Stimulated activated CD4-positive, alpha-beta T cell treated with anti-CD3 and anti-CD28 coated beads, Interleukin-15, amount 100 ng/mL, for 24 hours (primary cell): ENCODE measurements around the gene ARHGAP45.

Experiments used
- DNase-seq: peaks from one replicate; pipeline ENCODE4 v3.0.0-alpha.2; 2020

The ARHGAP45 gene

GRCh38 chr19:1054102-1055027 is 12.6 kb upstream of the ARHGAP45 start:
- DNase-seq = no peak

- DNase-seq = no peak
These were observed 11.9 kb upstream of the ARHGAP45 start for GRCh38 chr19:1055028-1055425.

- no peak for DNase-seq
These were observed 10.9 kb upstream of the ARHGAP45 start for GRCh38 chr19:1055886-1056620.

GRCh38 chr19:1057176-1057855 is 9.7 kb upstream of the ARHGAP45 start:
- no peak for DNase-seq

- DNase-seq = no peak
These were observed 8.9 kb upstream of the ARHGAP45 start for GRCh38 chr19:1058112-1058511.

GRCh38 chr19:1060689-1061088 is 6.3 kb upstream of the ARHGAP45 start:
- DNase-seq = no peak

DNA sequence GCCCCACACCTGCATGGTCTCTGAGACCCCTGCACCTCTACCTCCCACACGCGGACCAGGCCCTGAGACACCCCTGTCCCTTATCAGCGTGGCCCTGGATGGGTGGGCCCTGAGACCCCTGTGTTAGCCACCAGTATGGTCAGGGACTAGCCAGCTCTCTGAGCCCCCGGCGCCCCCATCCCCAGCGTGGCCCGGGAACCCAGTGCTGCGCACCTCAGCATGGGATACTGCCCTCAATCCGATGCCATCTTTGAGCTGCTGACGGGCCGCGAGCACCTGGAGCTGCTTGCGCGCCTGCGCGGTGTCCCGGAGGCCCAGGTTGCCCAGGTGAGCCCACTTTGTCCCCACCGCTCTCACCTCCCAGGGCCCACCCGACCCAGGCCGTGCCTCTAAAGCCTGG is 5.0 kb upstream of the ARHGAP45 start:
- no peak for DNase-seq

DNA sequence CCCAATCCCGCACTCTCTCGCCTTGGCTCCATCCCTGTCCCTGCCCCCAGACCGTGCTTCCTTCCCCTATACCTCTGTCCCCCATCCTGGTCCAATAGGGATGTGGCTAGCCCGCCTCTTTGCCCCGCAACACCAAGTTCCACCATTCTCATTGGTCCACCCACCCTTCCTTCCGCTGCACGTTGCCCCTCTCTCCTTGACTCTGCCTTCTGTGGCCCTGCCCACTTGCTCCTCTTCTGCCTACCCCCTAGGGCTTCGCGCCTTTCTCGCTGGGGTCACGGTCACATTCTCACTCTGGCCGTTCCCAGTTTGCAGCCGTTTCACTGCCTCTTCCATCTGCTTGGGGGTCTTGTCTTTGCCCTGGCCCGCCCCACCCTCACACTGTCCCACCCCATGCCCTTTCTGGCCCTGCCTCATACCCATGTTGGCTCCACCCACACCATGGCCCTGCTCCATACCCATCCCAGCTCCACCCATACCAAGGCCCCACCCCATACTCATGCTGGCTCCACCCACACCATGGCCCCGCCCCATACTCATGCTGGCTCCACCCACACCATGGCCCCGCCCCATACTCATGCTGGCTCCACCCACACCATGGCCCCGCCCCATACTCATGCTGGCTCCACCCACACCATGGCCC is 4.5 kb upstream of the ARHGAP45 start:
- no peak for DNase-seq

GRCh38 chr19:1063030-1063908 is 3.7 kb upstream of the ARHGAP45 start:
- DNase-seq = peak; percentile 64

DNA sequence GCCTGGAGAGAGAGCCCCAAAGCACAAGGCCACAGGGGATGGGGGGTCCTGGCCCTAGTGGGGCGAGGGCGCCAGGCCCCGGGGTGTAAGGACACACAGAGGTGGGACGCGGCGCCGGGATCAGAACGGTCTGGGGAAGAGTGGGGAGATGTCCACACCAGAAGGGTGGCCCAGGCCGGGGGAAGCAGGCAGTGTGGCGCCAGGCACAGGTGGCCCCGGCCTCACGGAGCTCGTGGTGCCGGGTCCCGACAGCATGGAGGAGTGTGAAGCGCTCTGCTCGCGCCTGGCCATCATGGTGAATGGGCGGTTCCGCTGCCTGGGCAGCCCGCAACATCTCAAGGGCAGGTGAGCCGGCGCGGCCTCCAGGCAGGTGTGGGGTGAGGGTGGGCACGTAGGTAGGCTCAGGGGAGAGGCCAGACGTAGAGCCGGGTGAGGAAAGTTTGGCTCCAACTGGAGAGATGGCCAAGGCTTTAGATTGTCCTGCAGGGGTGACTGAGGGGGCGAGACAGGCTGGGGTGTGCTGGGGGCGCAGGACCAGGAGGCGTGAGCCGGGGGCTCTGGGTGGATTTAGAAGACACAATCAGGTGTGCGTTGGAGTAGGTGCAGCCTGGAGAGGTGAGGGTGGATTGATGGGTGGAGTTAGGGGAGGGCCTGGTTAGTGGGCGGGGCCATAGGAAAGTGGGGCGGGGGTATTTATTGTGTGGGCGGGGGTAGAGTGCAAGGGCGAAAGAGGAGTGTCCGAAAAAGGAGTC is 2.9 kb upstream of the ARHGAP45 start:
- DNase-seq = no peak

DNA sequence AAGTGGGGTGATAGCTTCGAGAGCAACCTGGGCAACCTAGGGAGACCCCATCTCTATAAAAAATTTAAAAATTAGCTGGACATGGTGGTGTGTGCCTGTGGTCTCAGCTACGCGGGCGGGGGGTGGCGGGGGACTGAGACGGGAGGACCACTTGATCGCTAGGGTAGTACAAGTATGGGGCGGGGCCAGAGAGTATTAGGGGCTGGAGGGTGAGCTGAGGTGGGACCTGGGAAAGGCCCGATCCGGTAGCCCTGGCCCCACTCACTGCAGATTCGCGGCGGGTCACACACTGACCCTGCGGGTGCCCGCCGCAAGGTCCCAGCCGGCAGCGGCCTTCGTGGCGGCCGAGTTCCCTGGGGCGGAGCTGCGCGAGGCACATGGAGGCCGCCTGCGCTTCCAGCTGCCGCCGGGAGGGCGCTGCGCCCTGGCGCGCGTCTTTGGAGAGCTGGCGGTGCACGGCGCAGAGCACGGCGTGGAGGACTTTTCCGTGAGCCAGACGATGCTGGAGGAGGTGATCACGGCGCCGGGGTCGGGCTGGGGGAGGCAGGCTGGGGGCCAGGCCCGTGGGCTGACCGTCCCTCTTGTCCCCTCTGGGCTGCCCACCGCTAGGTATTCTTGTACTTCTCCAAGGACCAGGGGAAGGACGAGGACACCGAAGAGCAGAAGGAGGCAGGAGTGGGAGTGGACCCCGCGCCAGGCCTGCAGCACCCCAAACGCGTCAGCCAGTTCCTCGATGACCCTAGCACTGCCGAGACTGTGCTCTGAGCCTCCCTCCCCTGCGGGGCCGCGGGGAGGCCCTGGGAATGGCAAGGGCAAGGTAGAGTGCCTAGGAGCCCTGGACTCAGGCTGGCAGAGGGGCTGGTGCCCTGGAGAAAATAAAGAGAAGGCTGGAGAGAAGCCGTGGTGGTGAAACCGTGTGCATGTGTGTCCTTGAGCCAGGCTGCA is 2.0 kb upstream of the ARHGAP45 start:
- peak; percentile 83 for DNase-seq

- DNase-seq = no peak
These were observed 1.3 kb upstream of the ARHGAP45 start for GRCh38 chr19:1065606-1066109.

- DNase-seq = no peak
These were observed 668 bp upstream of the ARHGAP45 start for GRCh38 chr19:1066251-1066747.

DNA sequence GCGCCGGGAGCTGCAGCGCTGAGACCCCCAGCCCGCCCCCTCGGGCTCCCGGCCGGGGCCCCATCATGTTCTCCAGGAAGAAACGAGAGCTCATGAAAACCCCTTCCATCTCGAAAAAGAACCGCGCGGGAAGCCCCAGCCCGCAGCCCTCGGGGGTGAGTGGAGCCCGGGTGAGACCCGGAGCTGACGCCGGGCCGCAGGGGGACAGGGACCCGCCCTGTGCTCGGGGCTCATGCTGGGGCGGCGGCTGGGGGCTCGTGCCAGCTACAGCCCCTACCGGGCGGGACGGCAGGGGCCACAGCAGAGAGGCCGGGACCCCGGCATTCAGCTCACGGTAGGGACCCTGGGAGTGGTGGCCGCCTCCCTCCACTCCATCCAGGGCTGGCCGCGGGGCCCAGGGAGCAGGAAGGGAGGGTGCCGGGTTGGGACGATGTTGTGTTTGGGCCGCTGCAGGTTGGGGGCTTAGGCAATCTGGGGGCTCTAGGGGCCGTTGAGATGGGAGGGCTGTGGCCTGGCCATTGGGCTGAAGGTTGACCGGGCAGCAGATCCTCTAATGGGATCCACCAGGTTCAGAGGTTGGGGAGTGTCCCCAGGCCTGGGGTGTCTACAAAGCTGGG is 482 bp downstream of the ARHGAP45 start:
- no peak for DNase-seq

- peak; percentile 71 for DNase-seq
These were observed 1.3 kb downstream of the ARHGAP45 start for GRCh38 chr19:1068009-1069001.

- peak; percentile 75 for DNase-seq
These were observed 2.2 kb downstream of the ARHGAP45 start for GRCh38 chr19:1069009-1069779.

DNA sequence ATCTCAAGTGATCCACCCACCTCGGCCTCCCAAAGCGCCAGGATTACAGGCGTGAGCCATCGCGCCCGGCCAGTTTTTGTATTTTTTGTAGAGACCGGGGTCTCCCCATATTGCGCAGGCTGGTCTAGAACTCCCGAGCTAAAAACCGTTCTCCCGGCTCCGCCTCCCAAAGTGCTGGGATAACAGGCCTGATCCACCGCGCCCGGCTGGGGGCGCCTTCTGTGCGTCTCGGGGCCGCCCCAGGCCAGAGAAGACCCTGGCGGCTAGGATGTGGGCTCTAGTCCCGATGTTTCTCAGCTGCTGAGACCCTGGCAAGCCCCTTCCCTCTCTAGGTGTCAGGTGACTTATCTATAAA is 3.6 kb downstream of the ARHGAP45 start:
- peak; percentile 2 for DNase-seq
